ENCODE measurements around the gene AFAP1. TPM values are rescaled to one million over a fixed set of nuclear protein-coding genes. Genes with fewer than 3 reads are reported as not detected.

The AFAP1 gene
- total RNA-seq, 1 donor from 2014 or later: 27.8 TPM

DNA sequence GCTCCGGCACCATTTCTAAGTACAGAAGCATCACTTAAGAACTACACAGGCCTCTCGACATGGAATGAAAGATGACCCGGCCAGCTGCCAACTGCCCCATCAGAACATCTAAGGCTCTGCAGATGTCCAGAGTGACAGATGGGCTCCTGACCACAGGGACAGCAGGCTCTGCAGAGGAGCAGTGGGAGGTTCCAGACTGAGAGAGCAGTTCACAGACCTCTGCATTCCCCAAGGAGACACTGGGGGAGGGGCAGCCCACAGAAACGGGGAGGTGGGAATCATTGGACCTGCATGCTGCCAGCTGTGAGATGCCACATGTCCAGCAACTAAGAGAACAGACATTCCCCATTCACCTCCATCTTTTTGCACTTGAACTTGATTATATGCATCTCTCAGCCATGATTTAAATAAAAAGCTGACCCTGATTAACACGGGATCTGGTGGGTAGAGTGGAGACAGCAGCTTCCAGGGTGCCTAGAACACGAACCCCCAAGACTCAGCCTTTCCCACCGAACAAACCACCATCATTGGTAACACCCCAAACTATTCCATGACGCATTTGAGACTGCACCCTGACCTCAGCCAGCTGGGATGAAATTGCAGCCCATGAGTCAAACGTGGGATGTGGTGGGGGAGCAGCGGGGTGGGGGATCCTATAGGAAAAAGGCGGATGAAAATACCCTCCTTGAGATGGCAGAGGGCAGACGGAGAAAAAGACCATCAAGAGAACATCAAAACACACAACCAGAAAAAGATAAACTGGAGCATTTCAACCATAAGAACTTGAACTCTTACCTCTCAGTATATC, 47.2 kb downstream of the AFAP1 start:
- H3K4me3 Mint-ChIP-seq (ENCODE audit: unreplicated experiment): peak overlapping the region; percentile 29
- no peak overlapping the region for H3K27ac Mint-ChIP-seq (ENCODE audit: unreplicated experiment)
- peaks cover 6% of the 10 kb centered on the region for H3K36me3 Mint-ChIP-seq (ENCODE audit: low read depth, unreplicated experiment)
- peaks cover 4% of the 10 kb centered on the region for H3K27me3 Mint-ChIP-seq (ENCODE audit: unreplicated experiment)
- TF ChIP-seq, protein P1, sequence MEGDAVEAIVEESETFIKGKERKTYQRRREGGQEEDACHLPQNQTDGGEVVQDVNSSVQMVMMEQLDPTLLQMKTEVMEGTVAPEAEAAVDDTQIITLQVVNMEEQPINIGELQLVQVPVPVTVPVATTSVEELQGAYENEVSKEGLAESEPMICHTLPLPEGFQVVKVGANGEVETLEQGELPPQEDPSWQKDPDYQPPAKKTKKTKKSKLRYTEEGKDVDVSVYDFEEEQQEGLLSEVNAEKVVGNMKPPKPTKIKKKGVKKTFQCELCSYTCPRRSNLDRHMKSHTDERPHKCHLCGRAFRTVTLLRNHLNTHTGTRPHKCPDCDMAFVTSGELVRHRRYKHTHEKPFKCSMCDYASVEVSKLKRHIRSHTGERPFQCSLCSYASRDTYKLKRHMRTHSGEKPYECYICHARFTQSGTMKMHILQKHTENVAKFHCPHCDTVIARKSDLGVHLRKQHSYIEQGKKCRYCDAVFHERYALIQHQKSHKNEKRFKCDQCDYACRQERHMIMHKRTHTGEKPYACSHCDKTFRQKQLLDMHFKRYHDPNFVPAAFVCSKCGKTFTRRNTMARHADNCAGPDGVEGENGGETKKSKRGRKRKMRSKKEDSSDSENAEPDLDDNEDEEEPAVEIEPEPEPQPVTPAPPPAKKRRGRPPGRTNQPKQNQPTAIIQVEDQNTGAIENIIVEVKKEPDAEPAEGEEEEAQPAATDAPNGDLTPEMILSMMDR (IDR thresholded peaks at IDR 0.05; ENCODE audit: unreplicated experiment): no peak
- no peaks in the 10 kb centered on the region for H3K9me3 Mint-ChIP-seq (ENCODE audit: unreplicated experiment)
- no peak for DNase-seq (ENCODE audit: low spot score)
- H3K4me1 Mint-ChIP-seq (ENCODE audit: unreplicated experiment): peaks cover 7% of the 10 kb centered on the region

DNA sequence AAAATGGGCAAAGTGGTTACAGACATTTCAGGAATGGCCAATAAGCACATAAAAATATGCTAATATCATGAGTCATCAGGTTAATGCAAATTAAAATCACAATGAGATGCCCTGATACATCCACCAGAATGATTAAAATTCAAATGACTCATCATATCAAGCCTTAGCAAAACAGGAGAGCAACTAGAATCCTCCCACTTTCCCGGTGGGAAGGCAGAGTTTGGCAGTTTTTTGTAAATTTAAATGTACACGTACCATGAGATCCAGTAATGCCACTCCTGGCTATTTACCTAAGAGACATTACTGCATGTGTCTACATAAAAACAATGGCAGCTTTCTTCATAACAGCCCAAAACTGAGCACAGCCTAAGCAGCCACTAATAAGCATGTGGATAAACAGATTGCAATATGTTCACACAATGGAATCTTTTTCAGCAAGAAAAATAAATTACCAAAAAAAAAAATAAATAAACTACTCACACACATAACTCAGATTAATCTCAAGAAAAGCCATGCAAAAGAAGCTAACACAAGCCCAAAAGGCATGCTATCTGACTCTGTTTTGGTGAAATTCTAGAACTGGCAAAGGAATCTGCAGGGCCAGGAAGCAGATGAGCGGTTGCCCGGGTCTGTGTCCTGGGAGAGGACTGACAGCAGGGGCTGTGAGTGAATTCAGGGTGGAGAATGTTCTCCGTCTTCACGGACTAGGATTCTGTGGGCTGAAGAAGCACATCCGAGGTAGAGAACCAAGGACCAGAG, 48.8 kb downstream of the AFAP1 start:
- H3K9me3 Mint-ChIP-seq (ENCODE audit: unreplicated experiment): no peaks in the 10 kb centered on the region
- H3K4me3 Mint-ChIP-seq (ENCODE audit: unreplicated experiment): no peak overlapping the region
- DNase-seq (ENCODE audit: low spot score): no peak
- TF ChIP-seq, protein P1 (IDR thresholded peaks at IDR 0.05; ENCODE audit: unreplicated experiment): no peak
- H3K36me3 Mint-ChIP-seq (ENCODE audit: low read depth, unreplicated experiment): peaks cover 6% of the 10 kb centered on the region
- H3K4me1 Mint-ChIP-seq (ENCODE audit: unreplicated experiment): peaks cover 14% of the 10 kb centered on the region
- H3K27ac Mint-ChIP-seq (ENCODE audit: unreplicated experiment): no peak overlapping the region
- peaks cover 3% of the 10 kb centered on the region for H3K27me3 Mint-ChIP-seq (ENCODE audit: unreplicated experiment)

GRCh38 chr4:7887436-7887835, 52.2 kb downstream of the AFAP1 start:
- peaks cover 15% of the 10 kb centered on the region for H3K4me1 Mint-ChIP-seq (ENCODE audit: unreplicated experiment)
- H3K4me3 Mint-ChIP-seq (ENCODE audit: unreplicated experiment): no peak overlapping the region
- H3K27ac Mint-ChIP-seq (ENCODE audit: unreplicated experiment): no peak overlapping the region
- H3K36me3 Mint-ChIP-seq (ENCODE audit: low read depth, unreplicated experiment): peaks cover 3% of the 10 kb centered on the region
- H3K9me3 Mint-ChIP-seq (ENCODE audit: unreplicated experiment): no peaks in the 10 kb centered on the region
- TF ChIP-seq, protein P1 (IDR thresholded peaks at IDR 0.05; ENCODE audit: unreplicated experiment): no peak
- no peak for DNase-seq (ENCODE audit: low spot score)
- peaks cover 3% of the 10 kb centered on the region for H3K27me3 Mint-ChIP-seq (ENCODE audit: unreplicated experiment)

GRCh38 chr4:7886007-7886973, 53.4 kb downstream of the AFAP1 start:
- no peaks in the 10 kb centered on the region for H3K9me3 Mint-ChIP-seq (ENCODE audit: unreplicated experiment)
- H3K27me3 Mint-ChIP-seq (ENCODE audit: unreplicated experiment): peaks cover 3% of the 10 kb centered on the region
- H3K4me3 Mint-ChIP-seq (ENCODE audit: unreplicated experiment): no peak overlapping the region
- TF ChIP-seq, protein P1 (IDR thresholded peaks at IDR 0.05; ENCODE audit: unreplicated experiment): no peak
- H3K27ac Mint-ChIP-seq (ENCODE audit: unreplicated experiment): no peak overlapping the region
- no peak for DNase-seq (ENCODE audit: low spot score)
- peaks cover 14% of the 10 kb centered on the region for H3K4me1 Mint-ChIP-seq (ENCODE audit: unreplicated experiment)
- H3K36me3 Mint-ChIP-seq (ENCODE audit: low read depth, unreplicated experiment): peaks cover 3% of the 10 kb centered on the region

Data from endothelial cell (in vitro differentiated cells).